SH-SY5Y (cell line): ENCODE data around the gene FAM3B.

Experiments
- GATA2 ChIP-seq: IDR thresholded peaks from 2 replicates; pipeline ENCODE4 v1.6.1; 2011; ENCODE audit warnings: mild to moderate bottlenecking, low read depth, low read length
- GATA3 ChIP-seq: IDR thresholded peaks from 2 replicates; pipeline ENCODE4 v1.6.1; 2011; ENCODE audit warnings: low read depth, mild to moderate bottlenecking, low read length, moderate library complexity

Gene FAM3B

GRCh38 chr21:41381731-41382130 lies 65.1 kb downstream of the FAM3B start:
- no peak for TF ChIP-seq GATA3

- TF ChIP-seq GATA3 (no peak), GATA2 (no peak)
These were observed 70.6 kb downstream of the FAM3B start for GRCh38 chr21:41387042-41387819.

GRCh38 chr21:41387824-41388223 lies 71.2 kb downstream of the FAM3B start:
- no peak for TF ChIP-seq GATA2
- TF ChIP-seq GATA3 = no peak

- no peak for TF ChIP-seq GATA2
These were observed 71.7 kb downstream of the FAM3B start for GRCh38 chr21:41388259-41388658.

GRCh38 chr21:41390043-41390639 lies 73.5 kb downstream of the FAM3B start:
- TF ChIP-seq GATA3 (no peak), GATA2 (no peak)

- no peak for TF ChIP-seq GATA2
- TF ChIP-seq GATA3 = no peak
These were observed 77.4 kb downstream of the FAM3B start for GRCh38 chr21:41393876-41394465.

- no peak for TF ChIP-seq GATA2
- no peak for TF ChIP-seq GATA3
These were observed 80.0 kb downstream of the FAM3B start for GRCh38 chr21:41396558-41397075.

- TF ChIP-seq GATA2 (no peak), GATA3 (no peak)
These were observed 80.9 kb downstream of the FAM3B start for GRCh38 chr21:41397471-41397891.

GRCh38 chr21:41398251-41398650 lies 81.7 kb downstream of the FAM3B start:
- TF ChIP-seq GATA2 = no peak
- no peak for TF ChIP-seq GATA3

GRCh38 chr21:41398831-41399230 lies 82.2 kb downstream of the FAM3B start:
- no peak for TF ChIP-seq GATA3
- no peak for TF ChIP-seq GATA2

GRCh38 chr21:41399246-41399800 lies 82.7 kb downstream of the FAM3B start:
- TF ChIP-seq GATA2 (no peak), GATA3 (no peak)

GRCh38 chr21:41402231-41402630 lies 85.6 kb downstream of the FAM3B start:
- no peak for TF ChIP-seq GATA3
- TF ChIP-seq GATA2 = no peak

- TF ChIP-seq GATA2 = no peak
- TF ChIP-seq GATA3 = no peak
These were observed 86.2 kb downstream of the FAM3B start for GRCh38 chr21:41402796-41403195.

- TF ChIP-seq GATA2 (no peak), GATA3 (no peak)
These were observed 86.7 kb downstream of the FAM3B start for GRCh38 chr21:41403331-41403730.
